ENCODE data around the gene RBMS3.
"Not testable (repeated sequence)": the region's sequence is repeated elsewhere in the genome, so short reads cannot be mapped to it uniquely, and the experiment has no call there.

RBMS3 gene

DNA sequence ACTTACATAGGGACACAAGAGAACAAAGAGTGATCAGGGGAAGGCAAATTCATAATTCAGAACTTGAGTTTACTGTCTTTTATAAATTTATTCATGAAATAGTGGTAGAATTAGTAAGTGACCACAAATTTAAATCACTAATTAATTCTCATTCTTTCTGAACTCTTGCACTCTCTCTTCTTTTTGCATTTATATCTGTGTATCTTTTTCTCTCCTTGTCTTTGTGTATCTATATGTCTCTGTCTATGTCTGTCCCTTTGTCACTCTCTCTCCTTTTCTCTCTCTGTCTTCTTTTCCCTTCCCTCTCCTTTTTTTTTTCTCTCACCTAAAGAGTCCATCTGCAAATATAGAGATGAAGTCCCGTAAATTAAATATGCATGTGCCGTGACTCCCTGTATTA, 31.5 kb downstream of the RBMS3 start:
- DNase-seq (ENCODE audit: low spot score) = no peak

DNA sequence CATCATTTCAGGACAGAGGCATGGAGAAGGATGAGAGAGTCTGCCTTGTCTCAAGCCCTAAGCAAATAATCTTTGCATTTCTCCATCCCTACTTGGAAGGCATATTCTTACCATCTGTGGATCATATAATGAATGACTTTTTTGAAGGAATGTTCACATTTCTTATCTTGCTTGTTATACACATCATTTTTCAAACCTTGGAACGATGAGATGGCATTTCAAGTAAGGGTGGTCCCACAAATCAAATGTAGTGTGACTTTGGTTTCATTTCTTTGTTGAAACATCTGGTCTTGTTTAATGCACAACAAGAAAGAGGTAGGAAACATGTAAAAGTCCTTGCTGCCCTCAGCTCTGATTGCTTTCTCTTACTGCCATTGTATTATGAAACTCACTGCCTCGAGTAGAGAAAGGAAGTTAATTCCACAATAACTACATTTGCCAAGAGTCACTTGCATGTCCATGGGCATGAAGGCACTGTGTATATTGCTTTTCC, 32.1 kb downstream of the RBMS3 start:
- DNase-seq (ENCODE audit: low spot score) = no peak

GRCh38 chr3:29313981-29314726, 33.3 kb downstream of the RBMS3 start:
- DNase-seq (ENCODE audit: low spot score) = no peak

- DNase-seq (ENCODE audit: low spot score) = no peak
Measured at GRCh38 chr3:29314727-29315088, 33.8 kb downstream of the RBMS3 start.

DNA sequence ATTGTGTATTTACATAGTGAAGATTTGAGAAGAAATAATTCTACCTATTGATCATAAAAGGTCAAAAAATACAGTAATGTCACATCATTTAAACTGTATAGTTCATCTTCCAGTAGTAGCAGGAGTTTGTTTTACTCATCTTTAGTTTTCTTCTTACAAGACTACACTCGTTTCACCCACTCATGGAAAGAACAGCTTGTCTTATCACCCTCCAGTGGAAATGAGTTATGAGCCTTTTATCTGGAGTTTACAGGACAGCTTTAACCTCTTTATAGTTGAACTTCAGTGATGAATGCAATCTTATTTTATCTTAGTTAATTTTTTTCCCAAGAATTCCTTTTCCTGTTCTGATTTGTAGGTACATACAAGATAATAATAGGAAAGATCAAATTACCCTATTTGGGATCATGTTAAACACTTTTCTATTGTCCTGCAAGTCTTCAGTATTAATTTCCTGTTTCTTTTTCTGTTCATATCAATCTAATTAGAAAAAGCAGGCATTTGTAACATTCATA, 36.8 kb downstream of the RBMS3 start:
- no peak for DNase-seq (ENCODE audit: low spot score)

- DNase-seq (ENCODE audit: low spot score) = no peak
Measured at GRCh38 chr3:29318251-29318650, 37.4 kb downstream of the RBMS3 start.

- no peak for DNase-seq (ENCODE audit: low spot score)
Measured at GRCh38 chr3:29319262-29319661, 38.4 kb downstream of the RBMS3 start.

GRCh38 chr3:29319798-29320197, 38.9 kb downstream of the RBMS3 start:
- no peak for DNase-seq (ENCODE audit: low spot score)

- DNase-seq (ENCODE audit: low spot score) = no peak
Measured at GRCh38 chr3:29322586-29322985, 41.7 kb downstream of the RBMS3 start.

- DNase-seq (ENCODE audit: low spot score) = peak; percentile 97
Measured at GRCh38 chr3:29324180-29324651, 43.3 kb downstream of the RBMS3 start.

- DNase-seq (ENCODE audit: low spot score) = not testable (repeated sequence)
Measured at GRCh38 chr3:29326540-29326939, 45.7 kb downstream of the RBMS3 start.

GRCh38 chr3:29329986-29330890, 49.4 kb downstream of the RBMS3 start:
- no peak for DNase-seq (ENCODE audit: low spot score)

DNA sequence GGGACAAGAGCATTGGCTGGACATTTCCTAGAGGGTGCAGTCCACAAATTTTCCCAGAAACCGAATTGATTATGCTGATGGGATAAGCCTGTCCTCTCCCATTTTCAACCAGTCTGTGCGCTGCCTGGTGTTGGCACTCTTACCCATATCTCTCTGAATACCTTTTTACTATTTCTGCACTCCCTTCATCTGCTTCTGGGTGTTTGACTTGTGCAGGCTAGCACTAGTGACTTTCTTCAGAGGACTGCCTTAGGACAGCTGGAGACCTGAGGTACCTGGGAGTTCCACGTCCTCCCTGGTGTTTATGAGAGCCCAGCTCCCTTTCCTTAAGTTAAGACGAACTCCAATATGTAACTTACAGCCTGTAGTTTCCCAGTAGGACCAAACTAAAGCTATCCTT, 50.2 kb downstream of the RBMS3 start:
- no peak for DNase-seq (ENCODE audit: low spot score)

DNA sequence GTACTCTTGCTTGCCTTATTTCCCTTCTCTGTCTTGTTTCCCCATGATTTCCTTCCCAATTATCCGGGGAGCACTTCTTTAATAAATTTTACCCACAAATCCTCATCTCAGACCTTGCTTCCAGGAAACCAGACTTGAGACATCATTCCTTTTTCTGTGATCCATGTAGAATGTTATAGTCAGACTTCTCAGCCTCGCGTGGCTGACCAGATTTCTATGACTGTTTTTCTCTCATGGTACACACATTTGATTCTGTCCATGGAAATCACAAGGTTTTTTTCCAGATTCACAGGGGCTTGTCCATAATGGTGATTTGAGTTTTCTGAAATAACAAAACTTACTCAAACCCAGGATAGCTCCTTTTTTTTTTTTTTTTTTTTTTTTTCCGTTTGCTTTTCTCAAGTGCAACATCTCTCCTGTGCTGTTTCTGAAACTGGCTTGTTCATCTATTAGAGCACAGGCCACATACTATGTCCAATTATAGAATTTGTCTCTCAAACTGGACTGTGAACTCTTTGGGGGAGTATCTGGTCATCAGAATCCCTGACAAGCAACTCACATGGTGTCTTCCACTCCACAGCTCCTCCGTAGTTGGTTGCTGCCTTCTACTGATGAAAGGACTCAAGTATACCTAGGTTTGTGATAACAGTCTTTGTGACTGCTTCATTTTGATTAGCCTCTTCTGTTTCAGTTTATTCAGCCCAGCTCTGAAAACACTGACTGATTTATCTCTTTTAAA, 50.8 kb downstream of the RBMS3 start:
- no peak for DNase-seq (ENCODE audit: low spot score)

DNA sequence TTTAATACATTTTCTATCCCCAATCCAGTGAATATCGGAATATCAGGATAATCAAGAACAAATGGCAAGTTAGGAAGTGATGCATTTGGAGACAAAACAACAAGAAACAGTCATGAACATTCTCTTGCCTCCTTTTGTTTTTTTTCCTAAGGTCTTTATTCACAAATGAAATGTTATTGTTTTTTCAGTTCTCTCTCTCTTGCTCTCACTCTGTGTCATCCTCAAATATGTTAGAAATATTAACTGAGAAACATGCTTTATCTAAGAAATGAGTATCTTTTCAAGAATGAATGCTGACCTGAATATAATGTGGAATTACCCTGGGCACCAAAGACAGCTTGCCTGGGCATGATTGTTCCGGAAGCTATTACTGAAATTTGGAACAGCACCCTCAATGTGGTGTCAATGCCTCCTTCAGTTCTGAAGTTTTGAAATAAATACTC, 51.3 kb downstream of the RBMS3 start:
- no peak for DNase-seq (ENCODE audit: low spot score)

DNA sequence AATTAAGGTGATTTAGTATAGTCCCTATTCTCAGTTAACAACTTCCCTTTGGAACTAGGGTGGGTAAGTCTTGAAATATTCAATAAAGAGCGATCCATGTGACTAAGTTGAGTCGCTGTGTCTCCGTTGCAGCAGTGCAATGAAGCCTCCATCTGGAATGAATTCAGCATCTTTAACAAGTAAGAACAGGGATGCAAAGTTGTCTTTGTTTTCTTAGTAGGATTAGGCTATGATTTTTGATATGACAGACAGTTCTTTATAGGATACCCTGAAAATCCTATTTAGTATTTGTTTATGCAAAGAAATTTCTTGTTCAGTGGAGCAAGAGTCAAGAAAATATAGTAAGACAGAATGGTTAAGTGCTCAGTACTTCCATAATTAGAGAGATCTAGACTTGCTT, 52.7 kb downstream of the RBMS3 start:
- DNase-seq (ENCODE audit: low spot score) = no peak

- no peak for DNase-seq (ENCODE audit: low spot score)
Measured at GRCh38 chr3:29334706-29335105, 53.8 kb downstream of the RBMS3 start.

- peak; percentile 90 for DNase-seq (ENCODE audit: low spot score)
Measured at GRCh38 chr3:29335438-29335837, 54.6 kb downstream of the RBMS3 start.

- no peak for DNase-seq (ENCODE audit: low spot score)
Measured at GRCh38 chr3:29335943-29336342, 55.1 kb downstream of the RBMS3 start.

DNA sequence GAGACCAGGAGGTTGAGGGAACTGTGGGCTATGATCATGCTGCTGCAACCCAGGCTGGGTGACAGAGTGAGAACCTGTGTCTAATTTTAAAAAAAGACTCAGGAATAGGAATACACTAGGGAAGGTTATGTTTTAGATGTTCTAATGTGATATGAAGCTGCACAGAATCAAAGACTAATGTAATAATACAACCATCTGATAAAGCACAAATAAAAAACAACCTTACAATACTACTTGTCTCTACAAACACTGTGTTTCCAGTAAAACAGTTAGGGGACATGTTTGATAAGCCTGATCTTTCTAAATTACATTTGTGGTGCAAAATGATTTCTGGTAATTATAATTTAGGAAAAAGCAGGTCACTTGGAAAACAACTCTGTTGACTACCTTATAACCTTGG, 56.7 kb downstream of the RBMS3 start:
- DNase-seq (ENCODE audit: low spot score) = no peak

DNA sequence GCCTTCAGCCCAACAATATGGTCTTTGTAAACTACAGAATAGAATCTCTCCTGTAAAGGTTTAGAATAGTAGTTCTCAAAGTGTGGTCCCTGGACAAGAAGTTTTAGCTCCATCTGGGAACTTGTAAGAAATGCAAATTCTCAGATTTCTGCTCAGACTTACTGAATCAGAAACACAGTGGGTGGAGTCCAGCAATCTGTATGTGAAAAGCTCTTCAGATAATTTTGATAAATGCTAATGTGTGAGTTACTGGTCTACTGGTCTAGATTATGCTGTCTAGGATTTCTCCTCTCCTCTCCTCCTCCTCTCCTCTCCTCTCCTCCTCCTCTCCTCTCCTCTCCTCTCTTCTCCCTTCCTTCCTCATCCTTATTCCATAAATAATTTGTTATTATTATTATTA, 57.5 kb downstream of the RBMS3 start:
- DNase-seq (ENCODE audit: low spot score) = no peak

Data from kidney capillary endothelial cell (primary cell).